ENCODE results near the gene KLHL13. TPM values are rescaled to one million over a fixed set of nuclear protein-coding genes. Genes with fewer than 3 reads are reported as not detected.
"Not testable (repeated sequence)": the region's sequence is repeated elsewhere in the genome, so short reads cannot be mapped to it uniquely, and the experiment has no call there.

Gene KLHL13
- total RNA-seq, 2 experiments from 2014 or later, result 1.3 to 1.5 TPM

- Mint-ChIP-seq H3K27ac (no peak overlapping the region), H3K4me3 (no peak overlapping the region), H3K27me3 (ENCODE audit: low read depth) (no peaks in the 10 kb centered on the region), H3K4me1 (ENCODE audit: low read depth) (no peaks in the 10 kb centered on the region), H3K9me3 (no peaks in the 10 kb centered on the region), H3K36me3 (ENCODE audit: low read depth) (no peaks in the 10 kb centered on the region)
- intact Hi-C loops (cut with micrococcal nuclease), result no loop called here
- DNase-seq, result no peak
- CTCF ChIA-PET, result no interaction called here
Measured at GRCh38 chrX:117973110-117973807, 143.4 kb downstream of the KLHL13 start.

DNA sequence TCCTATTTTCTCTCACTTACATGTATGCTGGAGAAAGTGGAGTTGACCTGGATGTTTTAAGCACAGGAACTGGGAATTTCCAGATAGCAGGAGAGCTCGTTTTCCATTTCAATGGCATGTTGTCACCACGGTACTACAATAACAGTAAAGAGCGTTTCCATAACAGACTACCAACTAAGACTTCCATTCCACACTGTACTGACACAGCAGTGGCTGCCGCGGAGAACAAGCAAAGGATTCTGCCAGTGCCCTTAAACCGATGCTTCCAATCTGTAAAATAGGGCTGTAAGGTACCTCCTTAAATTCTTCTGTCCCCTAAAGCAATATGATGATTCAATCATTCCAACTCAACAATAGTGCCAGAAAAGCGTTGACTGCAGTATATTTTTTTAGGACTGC lies 143.9 kb downstream of the KLHL13 start:
- CTCF ChIA-PET, result interaction anchor here (0.6 kb wide), 1 partner anchor 12 kb away, joined by 3 read pairs; no protein-coding TSS in a partner anchor
- Mint-ChIP-seq H3K4me3 (no peak overlapping the region), H3K27me3 (ENCODE audit: low read depth) (no peaks in the 10 kb centered on the region), H3K36me3 (ENCODE audit: low read depth) (no peaks in the 10 kb centered on the region), H3K27ac (no peak overlapping the region), H3K9me3 (no peaks in the 10 kb centered on the region), H3K4me1 (ENCODE audit: low read depth) (no peaks in the 10 kb centered on the region)
- intact Hi-C loops (cut with micrococcal nuclease), result no loop called here
- no peak for DNase-seq

- Mint-ChIP-seq H3K27ac (no peak overlapping the region), H3K4me3 (no peak overlapping the region), H3K27me3 (ENCODE audit: low read depth) (no peaks in the 10 kb centered on the region), H3K9me3 (no peaks in the 10 kb centered on the region), H3K4me1 (ENCODE audit: low read depth) (no peaks in the 10 kb centered on the region), H3K36me3 (ENCODE audit: low read depth) (no peaks in the 10 kb centered on the region)
- CTCF ChIA-PET, result no interaction called here
- intact Hi-C loops (cut with micrococcal nuclease), result no loop called here
- DNase-seq, result no peak
Measured at GRCh38 chrX:117969782-117970181, 146.8 kb downstream of the KLHL13 start.

- Mint-ChIP-seq H3K9me3 (no peaks in the 10 kb centered on the region), H3K27ac (no peak overlapping the region), H3K4me3 (no peak overlapping the region), H3K4me1 (ENCODE audit: low read depth) (no peaks in the 10 kb centered on the region), H3K27me3 (ENCODE audit: low read depth) (no peaks in the 10 kb centered on the region), H3K36me3 (ENCODE audit: low read depth) (no peaks in the 10 kb centered on the region)
- intact Hi-C loops (cut with micrococcal nuclease), result no loop called here
- CTCF ChIA-PET, result no interaction called here
- no peak for DNase-seq
Measured at GRCh38 chrX:117969328-117969727, 147.3 kb downstream of the KLHL13 start.

DNA sequence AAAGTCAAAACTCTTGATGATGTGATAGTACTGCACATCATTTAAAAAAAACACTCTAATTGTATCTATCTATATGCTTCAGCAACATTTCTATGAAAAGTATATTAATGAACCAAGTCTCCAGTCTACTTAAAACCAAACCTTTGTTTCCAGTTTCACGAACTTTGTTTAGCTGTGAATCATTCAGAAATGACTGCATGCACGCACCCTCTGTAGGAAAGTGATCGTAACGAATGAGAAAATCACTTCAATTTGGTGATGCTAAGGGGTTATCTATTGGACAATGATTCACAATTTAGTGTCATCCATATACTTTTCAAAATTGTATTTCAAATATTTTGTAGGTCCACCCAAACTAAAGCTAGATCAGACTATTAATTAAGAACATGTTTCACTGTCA lies 157.6 kb downstream of the KLHL13 start:
- no peaks in the 10 kb centered on the region for H3K4me1 Mint-ChIP-seq (ENCODE audit: low read depth)
- intact Hi-C loops (cut with micrococcal nuclease), result no loop called here
- CTCF ChIA-PET, result no interaction called here
- H3K27ac Mint-ChIP-seq, result no peak overlapping the region
- no peak for DNase-seq
- H3K9me3 Mint-ChIP-seq, result no peaks in the 10 kb centered on the region
- H3K27me3 Mint-ChIP-seq (ENCODE audit: low read depth), result no peaks in the 10 kb centered on the region
- H3K36me3 Mint-ChIP-seq (ENCODE audit: low read depth), result no peaks in the 10 kb centered on the region
- no peak overlapping the region for H3K4me3 Mint-ChIP-seq

GRCh38 chrX:117957128-117957527 lies 159.5 kb downstream of the KLHL13 start:
- Mint-ChIP-seq H3K9me3 (no peaks in the 10 kb centered on the region), H3K4me3 (no peak overlapping the region), H3K36me3 (ENCODE audit: low read depth) (no peaks in the 10 kb centered on the region), H3K4me1 (ENCODE audit: low read depth) (no peaks in the 10 kb centered on the region), H3K27ac (no peak overlapping the region), H3K27me3 (ENCODE audit: low read depth) (no peaks in the 10 kb centered on the region)
- intact Hi-C loops (cut with micrococcal nuclease), result no loop called here
- DNase-seq, result no peak
- CTCF ChIA-PET, result no interaction called here

- not testable (repeated sequence) for H3K36me3 Mint-ChIP-seq (ENCODE audit: low read depth)
Measured at GRCh38 chrX:117939296-117939695, 177.3 kb downstream of the KLHL13 start.

GRCh38 chrX:117936118-117936517 lies 180.5 kb downstream of the KLHL13 start:
- DNase-seq, result no peak
- no peaks in the 10 kb centered on the region for H3K4me1 Mint-ChIP-seq (ENCODE audit: low read depth)
- intact Hi-C loops (cut with micrococcal nuclease), result no loop called here
- no peaks in the 10 kb centered on the region for H3K9me3 Mint-ChIP-seq
- CTCF ChIA-PET, result no interaction called here
- no peak overlapping the region for H3K27ac Mint-ChIP-seq
- no peaks in the 10 kb centered on the region for H3K36me3 Mint-ChIP-seq (ENCODE audit: low read depth)
- no peak overlapping the region for H3K4me3 Mint-ChIP-seq
- no peaks in the 10 kb centered on the region for H3K27me3 Mint-ChIP-seq (ENCODE audit: low read depth)

More at GRCh38 chrX:117939296-117939695, 177.3 kb downstream of the KLHL13 start:
- H3K9me3 Mint-ChIP-seq; H3K4me3 Mint-ChIP-seq; intact Hi-C loops (cut with micrococcal nuclease); CTCF ChIA-PET; H3K27me3 Mint-ChIP-seq (ENCODE audit: low read depth); H3K4me1 Mint-ChIP-seq (ENCODE audit: low read depth); DNase-seq; H3K27ac Mint-ChIP-seq: not testable (repeated sequence)

- H3K36me3 Mint-ChIP-seq (ENCODE audit: low read depth); H3K27ac Mint-ChIP-seq; H3K9me3 Mint-ChIP-seq; DNase-seq; H3K4me1 Mint-ChIP-seq (ENCODE audit: low read depth); CTCF ChIA-PET; H3K4me3 Mint-ChIP-seq; intact Hi-C loops (cut with micrococcal nuclease); H3K27me3 Mint-ChIP-seq (ENCODE audit: low read depth): not testable (repeated sequence)
Measured at GRCh38 chrX:117930116-117930515, 186.5 kb downstream of the KLHL13 start.

GRCh38 chrX:117919755-117920154 lies 196.9 kb downstream of the KLHL13 start:
- Mint-ChIP-seq H3K27ac (no peak overlapping the region), H3K9me3 (no peaks in the 10 kb centered on the region), H3K27me3 (ENCODE audit: low read depth) (no peaks in the 10 kb centered on the region), H3K36me3 (ENCODE audit: low read depth) (no peaks in the 10 kb centered on the region), H3K4me1 (ENCODE audit: low read depth) (no peaks in the 10 kb centered on the region), H3K4me3 (no peak overlapping the region)
- intact Hi-C loops (cut with micrococcal nuclease), result no loop called here
- CTCF ChIA-PET, result no interaction called here
- DNase-seq, result no peak

DNA sequence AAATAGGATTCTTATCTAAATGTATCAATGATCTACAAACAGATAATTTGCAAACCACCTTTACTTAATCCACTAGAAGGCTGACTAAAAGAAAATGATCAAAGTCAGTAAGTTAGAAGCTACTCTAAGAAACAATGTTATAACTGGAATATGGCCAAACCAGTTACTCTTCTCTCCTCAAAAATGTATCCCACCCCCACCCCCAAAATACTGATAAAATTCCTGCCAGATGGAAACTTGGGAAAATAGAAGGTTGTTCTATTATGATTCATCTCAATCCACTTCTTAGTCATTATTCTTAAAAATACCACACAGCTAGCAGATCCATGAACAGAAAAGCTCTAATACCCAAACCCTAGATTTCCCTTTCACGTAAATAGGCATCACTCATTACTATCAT lies 206.4 kb downstream of the KLHL13 start:
- no peaks in the 10 kb centered on the region for H3K27me3 Mint-ChIP-seq (ENCODE audit: low read depth)
- no peaks in the 10 kb centered on the region for H3K9me3 Mint-ChIP-seq
- H3K36me3 Mint-ChIP-seq (ENCODE audit: low read depth), result no peaks in the 10 kb centered on the region
- CTCF ChIA-PET, result interaction anchor here (0.7 kb wide), 1 partner anchor 13 kb away, joined by 5 read pairs; no protein-coding TSS in a partner anchor
- no peaks in the 10 kb centered on the region for H3K4me1 Mint-ChIP-seq (ENCODE audit: low read depth)
- DNase-seq, result no peak
- no peak overlapping the region for H3K4me3 Mint-ChIP-seq
- intact Hi-C loops (cut with micrococcal nuclease), result no loop called here
- H3K27ac Mint-ChIP-seq, result no peak overlapping the region

DNA sequence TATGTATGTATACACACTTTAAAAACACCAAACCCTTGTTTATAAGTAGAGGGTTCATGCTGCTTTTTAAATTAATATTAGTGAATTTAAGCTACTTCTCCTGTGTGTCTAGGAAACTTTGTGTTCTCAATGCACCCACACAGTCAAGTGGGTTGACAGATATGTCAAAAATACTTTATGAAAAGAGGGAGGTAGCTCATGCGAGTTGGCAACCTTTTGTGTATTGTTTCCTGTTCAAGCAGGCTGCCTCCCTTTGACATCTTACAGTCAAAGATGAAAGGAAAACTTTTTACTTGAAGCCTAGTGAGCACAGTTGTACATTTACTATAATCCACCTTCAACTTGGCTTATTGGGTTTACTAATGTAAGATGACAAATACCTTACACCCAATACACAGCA lies 218.4 kb downstream of the KLHL13 start:
- intact Hi-C loops (cut with micrococcal nuclease), result no loop called here
- Mint-ChIP-seq H3K4me1 (ENCODE audit: low read depth) (no peaks in the 10 kb centered on the region), H3K27me3 (ENCODE audit: low read depth) (no peaks in the 10 kb centered on the region), H3K9me3 (no peaks in the 10 kb centered on the region), H3K27ac (no peak overlapping the region), H3K4me3 (no peak overlapping the region), H3K36me3 (ENCODE audit: low read depth) (no peaks in the 10 kb centered on the region)
- DNase-seq, result no peak
- CTCF ChIA-PET, result no interaction called here

DNA sequence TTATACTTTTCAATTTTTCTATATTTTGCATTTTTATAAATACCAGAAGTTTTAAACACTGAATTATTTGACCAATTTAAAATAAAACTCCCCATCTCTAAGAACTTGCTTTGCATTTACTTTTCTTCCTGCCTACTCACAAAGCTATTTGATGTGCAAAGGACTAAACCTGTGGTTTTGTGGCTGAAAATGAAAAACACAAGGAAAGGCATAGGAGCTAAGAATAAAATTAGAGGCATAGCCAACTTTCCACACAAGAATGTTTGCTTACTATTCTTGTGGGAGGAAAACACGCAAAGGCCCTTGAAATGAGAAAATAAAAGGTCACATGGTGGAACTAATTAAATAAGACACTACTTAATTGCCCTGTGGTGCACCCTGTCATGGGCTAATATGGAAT lies 221.2 kb downstream of the KLHL13 start:
- Mint-ChIP-seq H3K27me3 (ENCODE audit: low read depth) (no peaks in the 10 kb centered on the region), H3K36me3 (ENCODE audit: low read depth) (no peaks in the 10 kb centered on the region), H3K27ac (no peak overlapping the region), H3K4me1 (ENCODE audit: low read depth) (no peaks in the 10 kb centered on the region), H3K9me3 (no peaks in the 10 kb centered on the region), H3K4me3 (no peak overlapping the region)
- intact Hi-C loops (cut with micrococcal nuclease), result no loop called here
- CTCF ChIA-PET, result no interaction called here
- DNase-seq, result no peak
